ENCODE measurements around the gene NRTN.

DNA sequence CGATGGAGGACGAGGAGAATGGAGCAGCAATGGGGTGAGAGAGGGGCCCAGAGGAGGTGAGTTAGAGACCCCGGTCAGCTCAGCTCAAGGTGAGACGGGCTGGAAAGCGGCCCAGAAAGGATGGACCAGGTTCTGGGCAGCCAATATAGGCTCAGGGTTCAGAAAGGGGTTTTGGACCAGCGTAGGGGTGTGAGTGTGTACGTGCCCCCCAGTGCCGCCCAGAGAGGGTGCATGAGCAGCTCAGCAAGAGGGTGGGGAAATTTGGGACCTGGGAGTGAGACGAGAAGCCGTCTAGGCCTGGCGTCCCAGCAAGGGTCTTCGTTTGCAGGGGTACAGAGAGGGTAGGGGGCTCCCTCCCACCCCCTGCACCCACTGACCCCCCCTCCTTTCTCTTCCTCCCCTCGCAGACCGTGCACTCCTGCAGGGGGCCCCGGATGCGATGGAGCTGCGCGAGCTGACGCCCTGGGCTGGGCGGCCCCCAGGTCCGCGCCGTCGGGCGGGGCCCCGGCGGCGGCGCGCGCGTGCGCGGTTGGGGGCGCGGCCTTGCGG is 22.5 kb downstream of the NRTN start:
- TF ChIP-seq, protein P1, sequence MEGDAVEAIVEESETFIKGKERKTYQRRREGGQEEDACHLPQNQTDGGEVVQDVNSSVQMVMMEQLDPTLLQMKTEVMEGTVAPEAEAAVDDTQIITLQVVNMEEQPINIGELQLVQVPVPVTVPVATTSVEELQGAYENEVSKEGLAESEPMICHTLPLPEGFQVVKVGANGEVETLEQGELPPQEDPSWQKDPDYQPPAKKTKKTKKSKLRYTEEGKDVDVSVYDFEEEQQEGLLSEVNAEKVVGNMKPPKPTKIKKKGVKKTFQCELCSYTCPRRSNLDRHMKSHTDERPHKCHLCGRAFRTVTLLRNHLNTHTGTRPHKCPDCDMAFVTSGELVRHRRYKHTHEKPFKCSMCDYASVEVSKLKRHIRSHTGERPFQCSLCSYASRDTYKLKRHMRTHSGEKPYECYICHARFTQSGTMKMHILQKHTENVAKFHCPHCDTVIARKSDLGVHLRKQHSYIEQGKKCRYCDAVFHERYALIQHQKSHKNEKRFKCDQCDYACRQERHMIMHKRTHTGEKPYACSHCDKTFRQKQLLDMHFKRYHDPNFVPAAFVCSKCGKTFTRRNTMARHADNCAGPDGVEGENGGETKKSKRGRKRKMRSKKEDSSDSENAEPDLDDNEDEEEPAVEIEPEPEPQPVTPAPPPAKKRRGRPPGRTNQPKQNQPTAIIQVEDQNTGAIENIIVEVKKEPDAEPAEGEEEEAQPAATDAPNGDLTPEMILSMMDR (conservative IDR thresholded peaks at IDR 0.05; ENCODE audit: low read length) = no peak
- no peak for TF ChIP-seq EZH2phosphoT487 (IDR thresholded peaks at IDR 0.05; ENCODE audit: borderline replicate concordance)
